Putamen (tissue), 1 donor: Measurements from ENCODE around the gene DYNC1LI2.
"Not testable (repeated sequence)": the region's sequence is repeated elsewhere in the genome, so short reads cannot be mapped to it uniquely, and the experiment has no call there.

ENCODE experiments used
- DNase-seq: peaks from one replicate; pipeline ENCODE4 v3.0.0-alpha.2; 2016; ENCODE audit warnings: low spot score

Gene DYNC1LI2

GRCh38 chr16:66696669-66697630 lies 54.5 kb downstream of the DYNC1LI2 start, which contains the start of gene CMTM4:
Gene CMTM4, minus strand, starts transcription at chr16:66696743. Its CDS starts 218 bp downstream, at chr16:66696525.
- peak; percentile 92 for DNase-seq

GRCh38 chr16:66695935-66696668 lies 55.3 kb downstream of the DYNC1LI2 start:
- no peak for DNase-seq

- no peak for DNase-seq
Measured at GRCh38 chr16:66695471-66695934, 55.9 kb downstream of the DYNC1LI2 start.

GRCh38 chr16:66693149-66693548 lies 58.3 kb downstream of the DYNC1LI2 start:
- no peak for DNase-seq

- DNase-seq: no peak
Measured at GRCh38 chr16:66692341-66692740, 59.1 kb downstream of the DYNC1LI2 start.

GRCh38 chr16:66691234-66691633 lies 60.2 kb downstream of the DYNC1LI2 start:
- DNase-seq: no peak

- DNase-seq: peak; percentile 56
Measured at GRCh38 chr16:66690106-66690847, 61.1 kb downstream of the DYNC1LI2 start.

- DNase-seq: no peak
Measured at GRCh38 chr16:66689282-66689681, 62.1 kb downstream of the DYNC1LI2 start.

GRCh38 chr16:66687906-66688625 lies 63.3 kb downstream of the DYNC1LI2 start:
- DNase-seq: no peak

GRCh38 chr16:66685501-66686115 lies 65.8 kb downstream of the DYNC1LI2 start:
- not testable (repeated sequence) for DNase-seq

- DNase-seq: no peak
Measured at GRCh38 chr16:66682271-66682670, 69.1 kb downstream of the DYNC1LI2 start.

- no peak for DNase-seq
Measured at GRCh38 chr16:66681676-66682075, 69.7 kb downstream of the DYNC1LI2 start.

- DNase-seq: no peak
Measured at GRCh38 chr16:66678337-66678736, 73.1 kb downstream of the DYNC1LI2 start.

- DNase-seq: no peak
Measured at GRCh38 chr16:66677836-66678235, 73.6 kb downstream of the DYNC1LI2 start.

GRCh38 chr16:66677179-66677578 lies 74.2 kb downstream of the DYNC1LI2 start:
- DNase-seq: no peak

GRCh38 chr16:66676599-66676998 lies 74.8 kb downstream of the DYNC1LI2 start:
- no peak for DNase-seq

GRCh38 chr16:66673691-66674090 lies 77.7 kb downstream of the DYNC1LI2 start:
- no peak for DNase-seq
